Smooth muscle cell (in vitro differentiated cells): ENCODE results near the gene CAMK1G. TPM values are rescaled to one million over a fixed set of nuclear protein-coding genes. Genes with fewer than 3 reads are reported as not detected.

Experiments used
- DNase-seq: peaks from one replicate; lab custom pipeline; 2025; ENCODE audit not compliant: unreplicated experiment; lab: John Stamatoyannopoulos, UW
- H2AFZ ChIP-seq: fragments of 200-600 bp; sonication (generic); 2 replicates; pipeline ENCODE4 v1.6.0; 2016; ENCODE audit warnings: antibody characterized with exemption, low read depth, mild to moderate bottlenecking
- H3F3A ChIP-seq: fragments of 200-600 bp; sonication (generic); 2 replicates; pipeline ENCODE4 v1.6.0; 2017; ENCODE audit warnings: antibody characterized with exemption, low read depth
- H3K27ac ChIP-seq: fragments of 200-600 bp; sonication (generic); 2 replicates; pipeline ENCODE4 v1.5.1; 2016; ENCODE audit warnings: low read depth, mild to moderate bottlenecking
- H3K27me3 ChIP-seq: fragments of 200-600 bp; sonication (generic); 2 replicates; pipeline ENCODE4 v1.6.1; 2016; ENCODE audit warnings: low read depth, mild to moderate bottlenecking
- H3K36me3 ChIP-seq: fragments of 200-600 bp; sonication (generic); 2 replicates; pipeline ENCODE4 v1.5.1; 2016; ENCODE audit warnings: low read depth
- H3K4me1 ChIP-seq: fragments of 200-600 bp; sonication (generic); 2 replicates; pipeline ENCODE4 v1.5.1; 2016; ENCODE audit warnings: low read depth
- H3K4me2 ChIP-seq: fragments of 200-600 bp; sonication (generic); 2 replicates; pipeline ENCODE4 v1.6.0; 2016; ENCODE audit warnings: mild to moderate bottlenecking
- H3K4me3 ChIP-seq: fragments of 200-600 bp; sonication (generic); 2 replicates; pipeline ENCODE4 v1.5.1; 2016; ENCODE audit warnings: mild to moderate bottlenecking
- H3K79me2 ChIP-seq: fragments of 200-600 bp; sonication (generic); 2 replicates; pipeline ENCODE4 v1.6.0; 2016; ENCODE audit warnings: low read depth, mild to moderate bottlenecking
- H3K9ac ChIP-seq: fragments of 200-600 bp; sonication (generic); 2 replicates; pipeline ENCODE4 v1.6.0; 2016; ENCODE audit warnings: low read depth
- H3K9me3 ChIP-seq: fragments of 200-600 bp; sonication (generic); replicated peaks from 2 replicates; pipeline ENCODE4 v1.5.1; 2016; ENCODE audit warnings: low read depth
- H4K20me1 ChIP-seq: fragments of 200-600 bp; sonication (generic); 2 replicates; pipeline ENCODE4 v1.6.0; 2016; ENCODE audit warnings: low read depth
- WGBS: methylation state at CpG from one replicate; pipeline ENCODE4 v1.1.7; 2016; ENCODE audit warnings: low lambda C conversion rate; 5-methylcytosine and 5-hydroxymethylcytosine counted together
- polyA plus RNA-seq: library from polyadenylated mRNA; unstranded; fragments of >200 nt; fragmentation: Nextera tagmentation; extraction: Ambion mirVana; gene quantifications from 2 replicates; pipeline ENCODE4 v1.2.1, GENCODE V29; 2016
- total RNA-seq: library from RNA; depleted of rRNA; stranded (reverse); fragments of >200 nt; gene quantifications from 2 replicates; pipeline ENCODE4 v1.2.3, GENCODE V29; 2014
- TF ChIP-seq, protein P1 (sequence below): fragments of 200-600 bp; sonication (generic); IDR thresholded peaks from 2 replicates; pipeline ENCODE4 v1.5.1; 2017; ENCODE audit warnings: borderline replicate concordance, mild to moderate bottlenecking, antibody characterized with exemption; ENCODE audit not compliant: insufficient read depth, poor library complexity, severe bottlenecking

CAMK1G gene
- total and polyA plus RNA-seq, 2 experiments from 2014 or later = 0.13 TPM; not detected in 1

DNA sequence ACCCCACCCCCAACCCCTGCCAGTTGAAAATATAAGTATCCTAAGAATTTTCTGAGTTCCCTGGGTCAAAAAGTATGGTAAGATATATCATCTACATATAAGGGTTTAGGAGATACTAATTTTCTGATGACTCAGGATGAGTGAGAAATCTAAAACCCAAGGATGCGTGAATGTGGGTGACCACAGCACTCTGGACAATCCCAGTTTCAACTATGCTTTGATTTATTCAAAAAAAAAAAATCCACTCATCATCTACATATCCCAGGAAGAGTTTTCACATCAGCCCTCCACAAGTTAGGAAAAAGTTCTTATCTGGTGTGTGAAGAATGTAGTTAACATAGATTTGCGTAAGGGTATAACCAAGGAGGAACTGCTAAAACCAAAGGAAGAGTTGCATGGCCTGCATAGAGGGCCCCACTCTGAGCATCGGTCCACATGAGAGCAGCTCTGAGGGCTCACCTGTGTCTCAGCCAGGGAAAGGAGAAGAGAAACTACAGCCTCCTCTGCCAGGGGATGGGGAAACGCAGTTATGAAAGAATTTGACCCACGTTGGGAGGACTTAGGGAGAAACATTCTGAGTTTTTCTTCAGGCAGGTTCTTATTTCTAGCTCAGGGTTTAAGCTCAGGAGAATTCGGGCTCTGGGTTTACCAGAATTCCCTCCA is 50.0 kb downstream of the CAMK1G start:
- Histone ChIP-seq H3K4me2 (no peak overlapping the region), H3K4me1 (no peaks in the 10 kb centered on the region), H3K36me3 (no peaks in the 10 kb centered on the region), H3K4me3 (no peak overlapping the region), H4K20me1 (peaks cover 3% of the 10 kb centered on the region), H3F3A (no peaks in the 10 kb centered on the region), H3K27ac (no peak overlapping the region), H3K79me2 (no peaks in the 10 kb centered on the region), H3K9ac (no peak overlapping the region), H2AFZ (no peak overlapping the region), H3K9me3 (no peaks in the 10 kb centered on the region), H3K27me3 (no peaks in the 10 kb centered on the region)
- 86% methylated on average over 6 of the region's 6 CpGs for WGBS
- TF ChIP-seq, protein P1, sequence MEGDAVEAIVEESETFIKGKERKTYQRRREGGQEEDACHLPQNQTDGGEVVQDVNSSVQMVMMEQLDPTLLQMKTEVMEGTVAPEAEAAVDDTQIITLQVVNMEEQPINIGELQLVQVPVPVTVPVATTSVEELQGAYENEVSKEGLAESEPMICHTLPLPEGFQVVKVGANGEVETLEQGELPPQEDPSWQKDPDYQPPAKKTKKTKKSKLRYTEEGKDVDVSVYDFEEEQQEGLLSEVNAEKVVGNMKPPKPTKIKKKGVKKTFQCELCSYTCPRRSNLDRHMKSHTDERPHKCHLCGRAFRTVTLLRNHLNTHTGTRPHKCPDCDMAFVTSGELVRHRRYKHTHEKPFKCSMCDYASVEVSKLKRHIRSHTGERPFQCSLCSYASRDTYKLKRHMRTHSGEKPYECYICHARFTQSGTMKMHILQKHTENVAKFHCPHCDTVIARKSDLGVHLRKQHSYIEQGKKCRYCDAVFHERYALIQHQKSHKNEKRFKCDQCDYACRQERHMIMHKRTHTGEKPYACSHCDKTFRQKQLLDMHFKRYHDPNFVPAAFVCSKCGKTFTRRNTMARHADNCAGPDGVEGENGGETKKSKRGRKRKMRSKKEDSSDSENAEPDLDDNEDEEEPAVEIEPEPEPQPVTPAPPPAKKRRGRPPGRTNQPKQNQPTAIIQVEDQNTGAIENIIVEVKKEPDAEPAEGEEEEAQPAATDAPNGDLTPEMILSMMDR = no peak
- DNase-seq = no peak

DNA sequence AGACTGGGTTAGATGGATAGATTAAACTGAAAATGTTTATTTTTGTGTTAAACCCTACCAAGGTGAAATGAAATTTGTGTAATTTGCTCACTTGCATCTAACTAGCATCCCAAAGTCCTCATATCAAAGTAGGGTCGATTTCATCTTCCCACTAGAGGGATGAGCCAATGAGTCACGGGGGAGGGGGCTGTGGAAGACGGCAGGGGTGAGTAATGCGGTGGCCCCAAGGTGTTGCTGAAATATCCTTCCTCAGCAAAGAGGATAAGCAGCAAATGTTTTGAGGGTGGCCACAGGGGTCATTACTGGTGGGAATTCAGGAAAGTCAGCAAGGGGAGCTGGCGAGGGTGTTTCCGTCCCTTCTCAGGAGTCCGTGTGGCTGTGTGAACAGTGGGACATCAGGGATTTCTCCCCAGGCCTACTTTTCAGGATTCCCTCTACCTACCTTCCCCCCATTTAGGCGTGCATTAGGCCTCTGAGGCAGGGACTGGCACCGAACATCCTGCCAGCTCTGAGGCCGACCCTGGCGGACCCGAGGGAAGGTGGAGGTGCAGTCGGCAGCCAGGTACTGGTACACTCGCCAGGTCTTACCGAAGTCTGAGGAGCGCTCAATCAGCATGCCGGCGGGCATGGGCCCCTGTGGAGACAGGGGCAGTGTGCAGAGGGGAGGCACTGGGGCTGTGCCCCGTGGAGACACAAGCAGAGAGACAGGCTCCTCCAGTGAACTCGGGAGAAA is 50.7 kb downstream of the CAMK1G start:
- no peak overlapping the region for H3K27ac ChIP-seq
- no peaks in the 10 kb centered on the region for H3K9me3 ChIP-seq
- DNase-seq = no peak
- TF ChIP-seq, protein P1 = no peak
- H3K36me3 ChIP-seq = no peaks in the 10 kb centered on the region
- H4K20me1 ChIP-seq = peaks cover 3% of the 10 kb centered on the region
- WGBS = 87% methylated on average over 20 of the region's 20 CpGs
- no peaks in the 10 kb centered on the region for H3K4me1 ChIP-seq
- no peak overlapping the region for H3K4me3 ChIP-seq
- no peak overlapping the region for H2AFZ ChIP-seq
- no peak overlapping the region for H3K4me2 ChIP-seq
- H3K79me2 ChIP-seq = no peaks in the 10 kb centered on the region
- H3F3A ChIP-seq = no peaks in the 10 kb centered on the region
- no peaks in the 10 kb centered on the region for H3K27me3 ChIP-seq
- no peak overlapping the region for H3K9ac ChIP-seq

DNA sequence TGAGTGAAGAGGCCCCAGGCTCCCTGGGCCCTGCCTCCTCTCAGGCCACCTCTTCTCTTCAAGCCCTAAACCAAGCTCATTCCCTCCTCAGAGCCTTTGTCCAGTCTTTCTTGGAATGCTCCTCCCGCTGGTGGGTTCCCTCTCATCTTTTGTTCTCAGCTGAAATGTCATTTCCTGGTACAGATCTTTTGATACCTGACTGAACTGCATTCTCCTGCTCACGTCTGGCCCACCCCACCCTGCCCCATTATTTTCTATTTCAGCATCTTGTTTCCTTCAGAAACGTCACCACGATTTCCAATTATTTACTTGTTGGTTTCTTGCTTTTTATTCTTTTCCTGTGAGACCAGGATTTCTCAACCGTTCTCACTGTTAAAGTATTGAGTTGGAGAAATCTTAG is 52.3 kb downstream of the CAMK1G start:
- Histone ChIP-seq H3K27me3 (no peaks in the 10 kb centered on the region), H3K27ac (no peak overlapping the region), H3K79me2 (no peaks in the 10 kb centered on the region), H3K4me2 (no peak overlapping the region), H4K20me1 (peaks cover 9% of the 10 kb centered on the region), H3K4me1 (no peaks in the 10 kb centered on the region), H3K4me3 (no peak overlapping the region), H3K36me3 (no peaks in the 10 kb centered on the region), H2AFZ (no peak overlapping the region), H3K9ac (no peak overlapping the region), H3K9me3 (no peaks in the 10 kb centered on the region), H3F3A (no peaks in the 10 kb centered on the region)
- WGBS = 92% methylated on average over 5 of the region's 5 CpGs
- DNase-seq = no peak
- TF ChIP-seq, protein P1 = no peak
